ENCODE measurements around the gene DNAJC9.

GRCh38 chr10:73205890-73206289 lies 41.2 kb downstream of the DNAJC9 start:
- TF ChIP-seq EZH2 (IDR thresholded peaks at IDR 0.05; ENCODE audit: low read depth) = no peak
- TF ChIP-seq CTCF (conservative IDR thresholded peaks at IDR 0.05) = no peak

All from PC-9 (cell line).